ENCODE results near the gene GADL1. TPM values are rescaled to one million over a fixed set of nuclear protein-coding genes. Genes with fewer than 3 reads are reported as not detected.

GADL1 gene
- total RNA-seq, 1 experiment from 2014 or later = not detected

DNA sequence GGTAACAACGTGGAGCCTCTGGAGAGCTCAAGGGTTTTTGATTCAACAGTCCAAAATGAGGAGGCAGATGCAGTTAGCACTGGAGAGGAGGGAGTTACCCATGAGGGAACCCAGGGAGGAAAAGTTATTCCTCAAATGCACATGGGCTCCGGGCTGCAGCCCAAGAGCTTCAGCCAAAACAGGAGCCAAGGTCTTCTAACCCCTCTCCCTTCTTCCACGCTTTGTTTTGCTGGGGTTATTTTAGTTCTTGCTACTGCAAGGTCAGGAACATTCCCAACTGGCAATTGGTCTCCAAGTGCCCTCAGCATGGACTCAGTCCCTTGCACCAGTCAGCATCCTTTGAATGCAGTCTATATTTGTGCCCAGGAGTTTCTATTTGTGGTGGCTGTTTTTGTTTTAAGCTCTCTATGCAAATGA, 198.1 kb downstream of the GADL1 start:
- no peak overlapping the region for H2AFZ ChIP-seq (ENCODE audit: low read depth, low read length, poor library complexity, severe bottlenecking)
- TF ChIP-seq CEBPB (IDR thresholded peaks at IDR 0.05; ENCODE audit: low read depth) = no peak
- TF ChIP-seq SRF (IDR thresholded peaks at IDR 0.05; ENCODE audit: low read depth) = no peak
- TF ChIP-seq SP1 (IDR thresholded peaks at IDR 0.05; ENCODE audit: low read depth) = no peak
- TF ChIP-seq POLR2AphosphoS5 (IDR thresholded peaks at IDR 0.05; ENCODE audit: low read depth, low read length) = no peak; the same call in 1 of the 2 replicates
- TF ChIP-seq TCF7L2 (IDR thresholded peaks at IDR 0.05; ENCODE audit: borderline replicate concordance, extremely low read depth, insufficient read depth, insufficient read length) = no peak
- TF ChIP-seq, protein P1, sequence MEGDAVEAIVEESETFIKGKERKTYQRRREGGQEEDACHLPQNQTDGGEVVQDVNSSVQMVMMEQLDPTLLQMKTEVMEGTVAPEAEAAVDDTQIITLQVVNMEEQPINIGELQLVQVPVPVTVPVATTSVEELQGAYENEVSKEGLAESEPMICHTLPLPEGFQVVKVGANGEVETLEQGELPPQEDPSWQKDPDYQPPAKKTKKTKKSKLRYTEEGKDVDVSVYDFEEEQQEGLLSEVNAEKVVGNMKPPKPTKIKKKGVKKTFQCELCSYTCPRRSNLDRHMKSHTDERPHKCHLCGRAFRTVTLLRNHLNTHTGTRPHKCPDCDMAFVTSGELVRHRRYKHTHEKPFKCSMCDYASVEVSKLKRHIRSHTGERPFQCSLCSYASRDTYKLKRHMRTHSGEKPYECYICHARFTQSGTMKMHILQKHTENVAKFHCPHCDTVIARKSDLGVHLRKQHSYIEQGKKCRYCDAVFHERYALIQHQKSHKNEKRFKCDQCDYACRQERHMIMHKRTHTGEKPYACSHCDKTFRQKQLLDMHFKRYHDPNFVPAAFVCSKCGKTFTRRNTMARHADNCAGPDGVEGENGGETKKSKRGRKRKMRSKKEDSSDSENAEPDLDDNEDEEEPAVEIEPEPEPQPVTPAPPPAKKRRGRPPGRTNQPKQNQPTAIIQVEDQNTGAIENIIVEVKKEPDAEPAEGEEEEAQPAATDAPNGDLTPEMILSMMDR (IDR thresholded peaks at IDR 0.05 in 2 of 3, conservative IDR thresholded peaks at IDR 0.05 in 1 of 3; ENCODE audit: borderline replicate concordance in 1 of 3, insufficient read depth in 1 of 3, low read depth in 2 of 3, low read length in 2 of 3) = no peak
- no peak for TF ChIP-seq EZH2 (IDR thresholded peaks at IDR 0.05)
- no peak for TF ChIP-seq ZNF274 (IDR thresholded peaks at IDR 0.05; ENCODE audit: low read depth, low read length)
- intact Hi-C loops (cut with micrococcal nuclease) = no loop called here
- peaks cover 3 to 10% of the 10 kb centered on the region in 2 experiments; a peak in 2 of 4 replicates for H3K4me1 ChIP-seq (ENCODE audit: control insufficient read depth in 1 of 2, insufficient read depth in 2 of 2, low read length in 2 of 2)
- DNase-seq (ENCODE audit: low read depth, low spot score) (no peak), ATAC-seq (no peak)
- H3K36me3 ChIP-seq (ENCODE audit: control insufficient read depth in 1 of 2, insufficient read depth in 2 of 2, low read length in 2 of 2) = peaks cover 20 to 39% of the 10 kb centered on the region in 2 experiments
- no peak overlapping the region for H3K9ac ChIP-seq (ENCODE audit: low read length)
- RAD21 ChIA-PET (ENCODE audit: low non-redundant PET in 1 of 2, low total read pairs in 2 of 2, uncharacterized antibody in 2 of 2, unreplicated experiment in 2 of 2) = no interaction called here
- no peaks in the 10 kb centered on the region for H3K9me2 ChIP-seq (ENCODE audit: insufficient read depth)
- H3K9me3 ChIP-seq (ENCODE audit: control insufficient read depth in 1 of 2, insufficient read depth in 1 of 2, low read depth in 1 of 2, low read length in 2 of 2) = no peaks in the 10 kb centered on the region
- no peak overlapping the region for H3K4me2 ChIP-seq (ENCODE audit: low read length)
- H4K20me1 ChIP-seq (ENCODE audit: insufficient read depth) = no peaks in the 10 kb centered on the region; the same call in 1 of the 2 replicates
- no peak overlapping the region for H3K4me3 ChIP-seq (replicated peaks in 1 of 2; ENCODE audit: low read depth in 1 of 2, low read length in 2 of 2)
- POLR2A ChIA-PET = no interaction called here
- CTCF ChIA-PET = interaction anchor here (0.7 to 1.5 kb wide), 3 partner anchors 51 to 654 kb away, joined by 3 to 4 read pairs (median 3); no protein-coding TSS in a partner anchor
- H3K27me3 ChIP-seq (ENCODE audit: insufficient read depth, low read length) = no peaks in the 10 kb centered on the region
- BruUV-seq (replicated peaks) = no TSS peak
- H3K27ac ChIP-seq (ENCODE audit: low read depth, low read length) = no peak overlapping the region
- H3K79me2 ChIP-seq (ENCODE audit: insufficient read depth, low read length) = peaks cover 11% of the 10 kb centered on the region; the same call in 1 of the 2 replicates
